Measurements from ENCODE around the gene CACFD1. TPM values are rescaled to one million over a fixed set of nuclear protein-coding genes. Genes with fewer than 3 reads are reported as not detected.
A peak's percentile ranks its signal among the peaks of the same experiment; 100 is the strongest.

Gene CACFD1
- total and polyA plus RNA-seq, 2 of the 13 experiments (the other 11 are each of a cell fraction or from before 2014, with no cell fraction given), result 13.8 to 14.6 TPM

- TF ChIP-seq, protein P1, sequence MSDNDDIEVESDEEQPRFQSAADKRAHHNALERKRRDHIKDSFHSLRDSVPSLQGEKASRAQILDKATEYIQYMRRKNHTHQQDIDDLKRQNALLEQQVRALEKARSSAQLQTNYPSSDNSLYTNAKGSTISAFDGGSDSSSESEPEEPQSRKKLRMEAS (IDR thresholded peaks at IDR 0.05), result peak; percentile 80
- TF ChIP-seq ZNF674 (CRISPR knock-in tag; IDR thresholded peaks at IDR 0.05; ENCODE audit: low read depth) (0 out of 2 replicates have a peak, but pooled peaks have one; percentile 46), ZNF746 (CRISPR knock-in tag; IDR thresholded peaks at IDR 0.05) (no peak; the same call in 1 of the 2 replicates), ZNF788 (CRISPR knock-in tag; IDR thresholded peaks at IDR 0.05; ENCODE audit: borderline replicate concordance) (peak; percentile 93; the same call in 1 of the 2 replicates), ZBTB1 (CRISPR knock-in tag; IDR thresholded peaks at IDR 0.05; ENCODE audit: borderline replicate concordance) (no peak), SP5 (CRISPR knock-in tag; IDR thresholded peaks at IDR 0.05; ENCODE audit: borderline replicate concordance, low read depth) (peak; percentile 74), ZNF510 (CRISPR knock-in tag; IDR thresholded peaks at IDR 0.05; ENCODE audit: low read depth) (peak; percentile 74; the same call in 1 of the 2 replicates), ZNF33A (CRISPR knock-in tag; IDR thresholded peaks at IDR 0.05; ENCODE audit: borderline replicate concordance) (no peak), ZNF142 (CRISPR knock-in tag; IDR thresholded peaks at IDR 0.05) (no peak), ZNF205 (CRISPR knock-in tag; IDR thresholded peaks at IDR 0.05) (no peak; the same call in 1 of the 2 replicates), POLR2A (IDR thresholded peaks at IDR 0.05; ENCODE audit: insufficient read depth in 1 of 2, low read depth in 2 of 2, low read length in 2 of 2) (peak in 1 of 2 experiments; percentile 77; a peak in 2 of 4 replicates), AGO2 (optimal IDR thresholded peaks at IDR 0.05; ENCODE audit: low read depth, low read length) (no peak), ZNF546 (CRISPR knock-in tag; conservative IDR thresholded peaks at IDR 0.05) (0 out of 2 replicates have a peak, but pooled peaks have one; percentile 53), ZNF317 (CRISPR knock-in tag; IDR thresholded peaks at IDR 0.05) (peak; percentile 76), HCFC1 (IDR thresholded peaks at IDR 0.05; ENCODE audit: low read depth, low read length) (no peak), ZEB1 (IDR thresholded peaks at IDR 0.05; ENCODE audit: insufficient replicate concordance, low read depth) (peak; percentile 83), NFE2L1 (CRISPR knock-in tag; IDR thresholded peaks at IDR 0.05; ENCODE audit: borderline replicate concordance) (no peak), ZNF550 (CRISPR knock-in tag; IDR thresholded peaks at IDR 0.05; ENCODE audit: borderline replicate concordance) (no peak), HDAC1 (CRISPR knock-in tag; IDR thresholded peaks at IDR 0.05) (peak; percentile 84)
- TF ChIP-seq, protein P2, sequence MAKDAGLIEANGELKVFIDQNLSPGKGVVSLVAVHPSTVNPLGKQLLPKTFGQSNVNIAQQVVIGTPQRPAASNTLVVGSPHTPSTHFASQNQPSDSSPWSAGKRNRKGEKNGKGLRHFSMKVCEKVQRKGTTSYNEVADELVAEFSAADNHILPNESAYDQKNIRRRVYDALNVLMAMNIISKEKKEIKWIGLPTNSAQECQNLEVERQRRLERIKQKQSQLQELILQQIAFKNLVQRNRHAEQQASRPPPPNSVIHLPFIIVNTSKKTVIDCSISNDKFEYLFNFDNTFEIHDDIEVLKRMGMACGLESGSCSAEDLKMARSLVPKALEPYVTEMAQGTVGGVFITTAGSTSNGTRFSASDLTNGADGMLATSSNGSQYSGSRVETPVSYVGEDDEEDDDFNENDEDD (CRISPR knock-in tag; IDR thresholded peaks at IDR 0.05; ENCODE audit: borderline replicate concordance), result peak; percentile 41; the same call in 1 of the 2 replicates
- TF ChIP-seq, protein P3, sequence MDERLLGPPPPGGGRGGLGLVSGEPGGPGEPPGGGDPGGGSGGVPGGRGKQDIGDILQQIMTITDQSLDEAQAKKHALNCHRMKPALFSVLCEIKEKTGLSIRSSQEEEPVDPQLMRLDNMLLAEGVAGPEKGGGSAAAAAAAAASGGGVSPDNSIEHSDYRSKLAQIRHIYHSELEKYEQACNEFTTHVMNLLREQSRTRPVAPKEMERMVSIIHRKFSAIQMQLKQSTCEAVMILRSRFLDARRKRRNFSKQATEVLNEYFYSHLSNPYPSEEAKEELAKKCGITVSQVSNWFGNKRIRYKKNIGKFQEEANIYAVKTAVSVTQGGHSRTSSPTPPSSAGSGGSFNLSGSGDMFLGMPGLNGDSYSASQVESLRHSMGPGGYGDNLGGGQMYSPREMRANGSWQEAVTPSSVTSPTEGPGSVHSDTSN (CRISPR knock-in tag; IDR thresholded peaks at IDR 0.05), result no peak
Observed at GRCh38 chr9:133460405-133461175, 812 bp downstream of the CACFD1 start (continued).

All from HepG2 (cell line).